A673 (cell line): ENCODE data around the gene ST6GALNAC3.

Experiments
- CTCF ChIP-seq: fragments of 300-800, 200-600 bp; sonication (generic); conservative IDR thresholded peaks from 2 replicates; pipeline ENCODE4 v1.5.1; 2017; ENCODE audit warnings: low read depth, mild to moderate bottlenecking, antibody characterized with exemption, low read length, moderate library complexity, mixed read lengths
- EZH2 ChIP-seq: fragments of 200-600 bp; sonication (generic); IDR thresholded peaks from 2 replicates; pipeline ENCODE4 v1.6.1; 2017; ENCODE audit warnings: borderline replicate concordance, low read depth, mild to moderate bottlenecking, mixed read lengths, antibody characterized with exemption, low read length; ENCODE audit not compliant: poor library complexity, severe bottlenecking

GRCh38 chr1:76585980-76586674, 511.6 kb downstream of the ST6GALNAC3 start:
- TF ChIP-seq CTCF (no peak), EZH2 (no peak)
